Measurements from ENCODE around the gene SEMA5B.

Gene SEMA5B

DNA sequence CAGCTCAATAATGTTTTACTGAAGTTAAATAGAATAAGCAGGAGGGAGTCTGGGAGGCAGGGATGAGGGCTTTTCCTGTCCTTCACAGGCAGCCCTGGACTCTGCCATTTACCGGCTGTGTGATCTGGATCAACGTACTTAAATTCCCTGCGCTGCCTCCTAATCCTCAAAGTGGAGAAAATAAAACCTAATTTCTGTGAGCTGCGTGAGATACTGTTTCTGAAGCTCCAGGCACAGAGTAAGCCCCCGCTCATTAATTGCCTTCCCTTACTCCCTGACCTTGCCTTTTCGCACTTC, 39.0 kb upstream of the SEMA5B start:
- Mint-ChIP-seq H3K27ac (peak overlapping the region in 1 of 2 donors; percentile 13), H3K4me1 (peaks cover 49% of the 10 kb centered on the region), H3K9me3 (no peaks in the 10 kb centered on the region), H3K4me3 (peak overlapping the region; percentile 81 to 92), H3K27me3 (no peaks in the 10 kb centered on the region)
- DNase-seq: no peak
- no peak for ATAC-seq

DNA sequence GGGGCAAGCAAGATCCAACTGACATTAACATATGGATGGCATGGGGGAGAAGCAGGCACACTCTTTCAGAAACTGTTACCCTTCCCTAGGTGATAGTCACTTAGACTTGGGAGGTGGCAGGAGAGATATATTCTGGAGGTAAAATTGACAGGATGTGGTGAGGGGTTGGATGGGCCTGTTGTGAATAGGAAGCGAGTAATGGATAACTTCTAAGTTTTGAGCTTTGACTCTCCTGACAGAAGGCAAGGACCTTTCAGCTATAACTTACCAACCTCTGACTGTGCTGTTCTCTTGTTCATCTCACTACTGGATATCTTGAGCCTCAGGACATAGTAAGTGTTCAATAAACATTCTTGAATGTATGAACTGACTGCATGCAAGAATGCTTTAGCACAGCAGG, 37.4 kb upstream of the SEMA5B start:
- Mint-ChIP-seq H3K4me1 (peaks cover 44% of the 10 kb centered on the region), H3K9me3 (no peaks in the 10 kb centered on the region), H3K4me3 (no peak overlapping the region), H3K27me3 (no peaks in the 10 kb centered on the region), H3K27ac (no peak overlapping the region)
- ATAC-seq: peak; percentile 55
- DNase-seq: no peak

GRCh38 chr3:123064506-123064905, 36.9 kb upstream of the SEMA5B start:
- Mint-ChIP-seq H3K27me3 (no peaks in the 10 kb centered on the region), H3K27ac (no peak overlapping the region), H3K4me3 (no peak overlapping the region), H3K9me3 (no peaks in the 10 kb centered on the region), H3K4me1 (peaks cover 44% of the 10 kb centered on the region)
- DNase-seq (no peak), ATAC-seq (no peak)

- no peaks in the 10 kb centered on the region for H3K27me3 Mint-ChIP-seq
- no peak overlapping the region for H3K27ac Mint-ChIP-seq
- DNase-seq (no peak), ATAC-seq (no peak)
- H3K4me3 Mint-ChIP-seq: no peak overlapping the region
- H3K9me3 Mint-ChIP-seq: no peaks in the 10 kb centered on the region
- H3K4me1 Mint-ChIP-seq: peaks cover 32% of the 10 kb centered on the region
Measured at GRCh38 chr3:123063034-123063433, 35.5 kb upstream of the SEMA5B start.

DNA sequence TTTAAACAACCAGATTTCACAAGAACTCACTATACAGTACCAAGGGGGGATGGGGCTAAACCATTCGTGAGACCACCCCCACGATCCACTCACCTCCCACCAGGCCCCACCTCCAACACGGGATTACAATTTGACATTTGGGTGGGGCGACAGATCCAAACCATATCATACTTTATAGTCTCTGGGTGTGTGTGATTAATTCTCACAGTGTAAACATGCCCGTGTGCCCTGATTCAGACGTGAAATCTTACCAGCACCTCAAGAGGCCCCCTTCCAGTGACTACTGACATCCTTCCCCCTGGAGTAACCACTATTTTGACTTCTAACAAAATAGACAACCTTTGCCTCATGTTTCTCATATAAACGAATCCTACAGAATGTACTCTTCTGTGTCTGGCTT, 34.3 kb upstream of the SEMA5B start:
- Mint-ChIP-seq H3K4me3 (no peak overlapping the region), H3K27ac (no peak overlapping the region), H3K4me1 (peaks cover 25% of the 10 kb centered on the region), H3K27me3 (no peaks in the 10 kb centered on the region), H3K9me3 (no peaks in the 10 kb centered on the region)
- DNase-seq: no peak
- no peak for ATAC-seq

- Mint-ChIP-seq H3K4me3 (no peak overlapping the region), H3K9me3 (no peaks in the 10 kb centered on the region), H3K27ac (no peak overlapping the region), H3K27me3 (no peaks in the 10 kb centered on the region), H3K4me1 (peaks cover 11% of the 10 kb centered on the region)
- no peak for ATAC-seq
- DNase-seq: no peak
Measured at GRCh38 chr3:123060054-123060453, 32.5 kb upstream of the SEMA5B start.

DNA sequence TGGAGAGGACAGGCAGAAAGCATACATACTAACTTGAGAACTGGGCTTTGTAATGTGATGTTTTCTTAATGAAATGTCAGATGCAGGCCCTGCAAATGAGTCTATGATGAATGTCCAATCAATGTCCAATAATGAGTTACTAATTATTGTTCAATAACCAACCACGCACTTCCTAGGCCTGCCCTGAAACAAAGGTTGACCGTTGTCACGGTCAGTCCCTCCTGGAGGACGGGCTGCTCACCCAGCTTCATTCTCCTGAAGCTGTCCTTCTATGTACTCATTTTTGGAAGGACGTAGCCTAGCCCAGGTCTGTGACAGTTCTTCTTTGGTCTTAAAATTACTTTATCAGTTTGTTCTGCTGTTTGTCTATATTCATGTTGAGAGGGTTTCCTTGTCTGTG, 30.9 kb upstream of the SEMA5B start:
- Mint-ChIP-seq H3K27me3 (peaks cover 11% of the 10 kb centered on the region), H3K4me1 (no peaks in the 10 kb centered on the region), H3K9me3 (no peaks in the 10 kb centered on the region), H3K4me3 (no peak overlapping the region), H3K27ac (no peak overlapping the region)
- no peak for ATAC-seq
- no peak for DNase-seq

- no peaks in the 10 kb centered on the region for H3K4me1 Mint-ChIP-seq
- H3K4me3 Mint-ChIP-seq: no peak overlapping the region
- H3K9me3 Mint-ChIP-seq: no peaks in the 10 kb centered on the region
- DNase-seq: no peak
- no peak overlapping the region for H3K27ac Mint-ChIP-seq
- no peak for ATAC-seq
- peaks cover 23% of the 10 kb centered on the region for H3K27me3 Mint-ChIP-seq
Measured at GRCh38 chr3:123055352-123055751, 27.8 kb upstream of the SEMA5B start.

DNA sequence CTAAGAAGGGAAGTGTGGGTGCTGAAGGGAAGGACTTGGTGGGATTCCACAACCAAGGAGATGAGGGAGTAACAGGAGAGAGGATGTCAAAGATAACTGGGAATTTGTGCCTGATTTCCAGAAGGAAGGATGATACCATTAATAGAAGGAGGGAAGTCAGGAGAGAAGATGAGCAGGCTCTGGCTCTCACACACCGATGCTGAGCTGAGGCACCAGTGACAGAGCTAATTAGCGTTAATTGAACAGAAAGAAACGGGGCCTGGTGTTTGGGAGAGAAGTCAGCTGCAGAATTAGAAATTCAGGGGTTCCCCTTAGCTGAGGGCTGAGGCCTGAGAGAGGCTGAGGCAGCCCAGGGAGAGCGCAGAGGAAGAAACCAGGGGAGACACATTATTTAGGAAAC, 27.4 kb upstream of the SEMA5B start:
- Mint-ChIP-seq H3K27me3 (peaks cover 23% of the 10 kb centered on the region), H3K4me1 (no peaks in the 10 kb centered on the region), H3K27ac (peak overlapping the region in 1 of 2 donors; percentile 0), H3K9me3 (no peaks in the 10 kb centered on the region), H3K4me3 (no peak overlapping the region)
- DNase-seq (no peak), ATAC-seq (no peak)

- H3K27me3 Mint-ChIP-seq: peaks cover 25% of the 10 kb centered on the region
- ATAC-seq (no peak), DNase-seq (no peak)
- peak overlapping the region in 1 of 2 donors; percentile 0 for H3K27ac Mint-ChIP-seq
- no peaks in the 10 kb centered on the region for H3K4me1 Mint-ChIP-seq
- no peaks in the 10 kb centered on the region for H3K9me3 Mint-ChIP-seq
- no peak overlapping the region for H3K4me3 Mint-ChIP-seq
Measured at GRCh38 chr3:123054109-123054778, 26.7 kb upstream of the SEMA5B start.

DNA sequence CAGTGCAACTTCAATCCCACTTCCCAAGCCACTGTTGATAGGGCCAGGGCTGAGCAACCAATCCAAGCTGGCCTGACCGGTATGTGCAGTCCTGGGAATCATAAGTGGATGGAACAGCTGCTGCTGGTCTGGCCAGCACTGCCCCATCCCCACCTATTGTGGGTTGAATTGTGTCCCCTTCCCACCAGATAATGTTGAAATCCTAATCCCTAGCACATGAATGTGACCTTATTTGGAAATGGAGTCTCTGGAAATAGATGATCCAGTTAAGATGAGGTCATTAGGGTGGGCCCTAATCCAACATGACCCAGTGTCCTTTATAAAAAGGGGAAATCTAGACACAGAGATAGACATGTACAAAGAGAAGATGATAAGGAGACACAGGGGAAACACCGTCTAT, 25.5 kb upstream of the SEMA5B start:
- H3K4me3 Mint-ChIP-seq: no peak overlapping the region
- H3K27ac Mint-ChIP-seq: no peak overlapping the region
- DNase-seq: no peak
- peaks cover 32% of the 10 kb centered on the region for H3K27me3 Mint-ChIP-seq
- no peaks in the 10 kb centered on the region for H3K4me1 Mint-ChIP-seq
- no peaks in the 10 kb centered on the region for H3K9me3 Mint-ChIP-seq
- no peak for ATAC-seq

GRCh38 chr3:123050666-123051065, 23.1 kb upstream of the SEMA5B start:
- no peak for DNase-seq
- Mint-ChIP-seq H3K4me3 (no peak overlapping the region), H3K27ac (no peak overlapping the region), H3K4me1 (no peaks in the 10 kb centered on the region), H3K27me3 (peaks cover 37% of the 10 kb centered on the region), H3K9me3 (no peaks in the 10 kb centered on the region)
- no peak for ATAC-seq

DNA sequence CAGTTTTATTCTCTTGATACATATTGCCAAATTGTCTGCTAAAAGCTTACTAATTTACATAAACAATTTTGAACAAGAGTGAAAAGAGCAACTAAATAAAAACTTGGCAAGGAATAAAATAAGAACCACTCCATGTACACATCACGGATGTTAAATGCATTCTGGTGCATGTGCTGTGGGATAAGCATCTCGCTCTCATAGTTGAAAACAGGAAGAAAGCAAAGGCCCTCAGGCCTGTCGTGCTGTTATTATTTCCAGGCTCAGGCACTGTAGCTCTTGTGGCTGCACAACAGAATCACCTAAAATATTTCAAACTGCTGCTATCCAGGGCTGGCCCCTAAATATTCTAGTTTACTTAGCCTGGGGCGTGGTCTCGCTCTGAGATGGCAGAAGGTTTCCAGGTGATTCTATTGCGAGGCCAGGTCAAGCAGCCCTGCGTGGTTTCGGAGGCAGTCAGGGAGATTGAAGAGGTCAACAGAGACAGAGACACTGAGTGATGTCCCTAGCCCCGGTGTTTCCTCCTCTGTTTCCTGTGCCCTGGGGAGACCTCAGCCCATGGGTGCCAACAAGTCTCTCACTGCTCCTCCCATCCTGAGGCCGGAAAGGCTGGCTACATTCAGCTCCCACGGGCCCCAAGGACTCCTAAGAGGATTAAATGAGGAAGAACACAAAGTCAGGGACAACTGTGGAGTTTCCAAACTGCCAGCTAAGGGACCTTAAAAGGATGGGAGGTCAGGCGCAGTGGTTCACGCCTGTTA, 21.1 kb upstream of the SEMA5B start:
- DNase-seq (no peak), ATAC-seq (no peak)
- no peaks in the 10 kb centered on the region for H3K9me3 Mint-ChIP-seq
- no peaks in the 10 kb centered on the region for H3K4me1 Mint-ChIP-seq
- H3K4me3 Mint-ChIP-seq: no peak overlapping the region
- peaks cover 33% of the 10 kb centered on the region for H3K27me3 Mint-ChIP-seq
- no peak overlapping the region for H3K27ac Mint-ChIP-seq

GRCh38 chr3:123047062-123047319, 19.4 kb upstream of the SEMA5B start:
- no peak overlapping the region for H3K27ac Mint-ChIP-seq
- no peak overlapping the region for H3K4me3 Mint-ChIP-seq
- no peaks in the 10 kb centered on the region for H3K9me3 Mint-ChIP-seq
- H3K27me3 Mint-ChIP-seq: peaks cover 22% of the 10 kb centered on the region
- no peaks in the 10 kb centered on the region for H3K4me1 Mint-ChIP-seq
- DNase-seq (no peak), ATAC-seq (no peak)

DNA sequence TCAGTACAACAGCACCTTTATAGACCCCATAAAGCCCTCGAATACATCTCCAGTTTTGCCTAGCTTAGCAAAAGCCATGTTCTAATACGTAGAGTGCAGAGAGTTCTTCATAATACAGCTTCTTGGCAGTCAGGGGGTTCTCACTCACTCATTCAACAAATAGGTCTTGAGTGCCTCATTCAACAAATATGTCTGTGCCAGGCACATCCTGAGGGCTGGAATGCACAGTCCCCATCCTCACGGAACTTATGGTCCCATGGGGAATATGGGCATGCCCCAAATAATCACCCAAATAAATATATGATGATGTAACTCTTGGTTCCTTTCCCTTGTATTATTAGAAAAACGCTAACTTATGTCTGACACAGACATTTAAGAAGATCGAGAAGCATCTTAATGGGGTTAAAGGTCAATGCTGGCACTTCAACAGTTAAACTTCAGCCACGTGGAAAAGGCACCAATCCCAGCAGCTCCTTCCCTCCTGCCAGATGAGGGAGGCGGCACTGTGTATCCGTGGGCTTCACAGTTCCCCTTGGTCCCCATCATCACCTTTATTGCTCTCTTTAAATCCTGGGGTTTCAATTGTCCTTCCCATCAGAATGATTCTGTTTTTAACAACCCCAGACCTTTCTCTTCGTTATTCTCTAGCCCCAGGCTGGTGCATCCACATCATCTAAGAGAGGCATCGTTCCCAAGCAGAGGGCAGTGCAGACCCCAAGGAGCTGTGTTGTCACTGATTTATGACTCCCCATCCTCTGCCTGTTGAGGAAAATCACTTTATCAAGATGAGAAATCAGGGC, 18.9 kb upstream of the SEMA5B start:
- ATAC-seq: no peak
- Mint-ChIP-seq H3K4me3 (no peak overlapping the region), H3K4me1 (no peaks in the 10 kb centered on the region), H3K27me3 (peaks cover 21% of the 10 kb centered on the region), H3K27ac (no peak overlapping the region), H3K9me3 (no peaks in the 10 kb centered on the region)
- DNase-seq: no peak

- Mint-ChIP-seq H3K27me3 (peaks cover 29% of the 10 kb centered on the region), H3K4me3 (no peak overlapping the region), H3K27ac (no peak overlapping the region)
Measured at GRCh38 chr3:123044981-123045763, 17.6 kb upstream of the SEMA5B start.

More at GRCh38 chr3:123044981-123045763, 17.6 kb upstream of the SEMA5B start:
- DNase-seq (no peak), ATAC-seq (no peak)
- Mint-ChIP-seq H3K4me1 (no peaks in the 10 kb centered on the region), H3K9me3 (no peaks in the 10 kb centered on the region)

All from stimulated activated naive CD8-positive, alpha-beta T cell treated with anti-CD3 and anti-CD28 coated beads, Interleukin-15, amount 100 ng/mL, for 72 hours (primary cell).